Breast epithelium (tissue), 3 donors: ENCODE data around the gene PPT2.

Source experiments
- CTCF ChIP-seq, 3 donors: fragments of 450-650 bp; IDR thresholded peaks; one replicate each; pipeline ENCODE4 v1.5.1; 2016 to 2017; ENCODE audit warnings: antibody characterized with exemption in 3 of 3, mild to moderate bottlenecking in 3 of 3, moderate library complexity in 3 of 3
- POLR2A ChIP-seq: fragments of 450-650 bp; IDR thresholded peaks from one replicate; pipeline ENCODE4 v1.6.1; 2016; ENCODE audit warnings: antibody characterized with exemption, mild to moderate bottlenecking, moderate library complexity

GRCh38 chr6:32175322-32175710, 21.4 kb downstream of the PPT2 start:
- TF ChIP-seq POLR2A (no peak), CTCF (IDR thresholded peaks at IDR 0.05) (no peak)
